OCI-LY7 (cell line): Measurements from ENCODE around the gene COL11A2.

ENCODE experiments used
- EZH2phosphoT487 ChIP-seq: fragments of 200-600 bp; sonication (generic); IDR thresholded peaks from 2 replicates; pipeline ENCODE4 v1.6.1; 2018; ENCODE audit warnings: low read depth, borderline replicate concordance, mild to moderate bottlenecking, mixed run types, antibody characterized with exemption, low read length, moderate library complexity, mixed read lengths
- TF ChIP-seq, protein P1 (sequence below): fragments of 200-600 bp; sonication (generic); conservative IDR thresholded peaks from 2 replicates; pipeline ENCODE4 v1.5.1; 2014; ENCODE audit warnings: mild to moderate bottlenecking, antibody characterized with exemption, low read length, moderate library complexity, mixed read lengths

DNA sequence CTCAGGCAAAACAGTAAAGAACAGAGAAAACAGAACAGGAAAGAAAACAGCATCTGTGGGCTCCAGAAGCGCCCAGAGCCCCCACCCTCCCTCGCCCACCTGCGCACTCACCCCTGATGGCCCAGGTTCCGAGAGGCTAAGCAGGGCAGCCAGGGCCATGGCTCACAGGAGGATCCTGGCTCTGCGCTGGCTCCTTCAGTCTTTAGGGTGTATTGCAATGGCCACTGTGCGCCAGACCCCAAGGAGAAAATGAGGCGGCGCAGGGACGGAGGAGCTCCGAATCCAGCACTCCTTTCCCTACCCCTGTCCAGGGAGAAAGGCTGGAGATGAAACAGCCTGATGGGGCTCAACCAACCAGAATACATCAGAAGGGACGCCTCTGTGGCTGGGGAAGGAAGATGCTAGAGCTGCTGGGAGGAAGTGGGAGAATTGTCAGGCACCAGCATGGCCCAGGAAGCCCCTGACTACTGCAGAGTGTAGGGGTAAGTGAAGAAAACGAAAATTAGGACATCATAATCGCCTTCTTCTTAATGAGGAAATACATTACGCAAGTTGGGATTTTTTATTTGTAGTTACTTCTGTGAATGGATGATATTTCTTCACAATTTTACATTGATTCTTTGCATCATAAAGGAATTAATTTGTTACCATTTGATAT is 49.0 kb downstream of the COL11A2 start:
- TF ChIP-seq, protein P1, sequence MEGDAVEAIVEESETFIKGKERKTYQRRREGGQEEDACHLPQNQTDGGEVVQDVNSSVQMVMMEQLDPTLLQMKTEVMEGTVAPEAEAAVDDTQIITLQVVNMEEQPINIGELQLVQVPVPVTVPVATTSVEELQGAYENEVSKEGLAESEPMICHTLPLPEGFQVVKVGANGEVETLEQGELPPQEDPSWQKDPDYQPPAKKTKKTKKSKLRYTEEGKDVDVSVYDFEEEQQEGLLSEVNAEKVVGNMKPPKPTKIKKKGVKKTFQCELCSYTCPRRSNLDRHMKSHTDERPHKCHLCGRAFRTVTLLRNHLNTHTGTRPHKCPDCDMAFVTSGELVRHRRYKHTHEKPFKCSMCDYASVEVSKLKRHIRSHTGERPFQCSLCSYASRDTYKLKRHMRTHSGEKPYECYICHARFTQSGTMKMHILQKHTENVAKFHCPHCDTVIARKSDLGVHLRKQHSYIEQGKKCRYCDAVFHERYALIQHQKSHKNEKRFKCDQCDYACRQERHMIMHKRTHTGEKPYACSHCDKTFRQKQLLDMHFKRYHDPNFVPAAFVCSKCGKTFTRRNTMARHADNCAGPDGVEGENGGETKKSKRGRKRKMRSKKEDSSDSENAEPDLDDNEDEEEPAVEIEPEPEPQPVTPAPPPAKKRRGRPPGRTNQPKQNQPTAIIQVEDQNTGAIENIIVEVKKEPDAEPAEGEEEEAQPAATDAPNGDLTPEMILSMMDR: no peak; the same call in 1 of the 2 replicates
- TF ChIP-seq EZH2phosphoT487: no peak
